Suprapubic skin (tissue), 4 donors: ENCODE data around the gene FSIP1. TPM values are rescaled to one million over a fixed set of nuclear protein-coding genes. Genes with fewer than 3 reads are reported as not detected.

Source experiments
- DNase-seq, 2 donors: peaks; one replicate each; pipeline ENCODE4 v3.0.0-alpha.2; 2019; ENCODE audit warnings: low spot score in 2 of 2
- H3K27ac ChIP-seq: fragments of 200-600 bp; sonication (generic); one replicate; pipeline ENCODE4 v1.5.1; 2019
- H3K27me3 ChIP-seq: fragments of 200-600 bp; sonication (generic); one replicate; pipeline ENCODE4 v1.5.1; 2019
- H3K36me3 ChIP-seq: fragments of 200-600 bp; sonication (generic); one replicate; pipeline ENCODE4 v1.5.1; 2019
- H3K4me1 ChIP-seq: fragments of 200-600 bp; sonication (generic); one replicate; pipeline ENCODE4 v1.5.1; 2019
- H3K4me3 ChIP-seq: fragments of 200-600 bp; sonication (generic); one replicate; pipeline ENCODE4 v1.5.1; 2019; ENCODE audit warnings: mild to moderate bottlenecking
- H3K9me3 ChIP-seq: fragments of 200-600 bp; sonication (generic); one replicate; pipeline ENCODE4 v1.5.1; 2019
- EP300 ChIP-seq: sonication (generic); formaldehyde crosslinking; IDR thresholded peaks from one replicate; pipeline ENCODE4 v1.6.1; 2017; ENCODE audit warnings: antibody characterized with exemption
- POLR2A ChIP-seq, 2 donors: fragments of 450-650 bp; IDR thresholded peaks; one replicate each; pipeline ENCODE4 v1.6.1; 2017; ENCODE audit warnings: antibody characterized with exemption in 2 of 2, mild to moderate bottlenecking in 2 of 2, moderate library complexity in 2 of 2
- POLR2AphosphoS5 ChIP-seq, 3 donors: sonication (generic); formaldehyde crosslinking; IDR thresholded peaks; one replicate each; pipeline ENCODE4 v1.6.1; 2017; ENCODE audit warnings: antibody characterized with exemption in 3 of 3
- WGBS: methylation state at CpG from one replicate; pipeline ENCODE4 v1.1.5; 2018; 5-methylcytosine and 5-hydroxymethylcytosine counted together
- total RNA-seq, 4 donors: library from RNA; depleted of rRNA; stranded (reverse); fragments of >200 nt; gene quantifications; one replicate each; pipeline ENCODE4 v1.1.0, GENCODE V29; 2016
- TF ChIP-seq, protein P1 (sequence below), 2 donors: fragments of 200-600 bp in 1 of 2; fragments of 450-650 bp in 1 of 2; sonication (generic) in 1 of 2; IDR thresholded peaks; one replicate each; pipeline ENCODE4 v1.5.1; 2016 to 2019; ENCODE audit warnings: antibody characterized with exemption in 2 of 2, mild to moderate bottlenecking in 1 of 2, moderate library complexity in 1 of 2

FSIP1 gene
- total RNA-seq, 4 donors from 2014 or later = 0.21 to 0.24 TPM; not detected in 2

DNA sequence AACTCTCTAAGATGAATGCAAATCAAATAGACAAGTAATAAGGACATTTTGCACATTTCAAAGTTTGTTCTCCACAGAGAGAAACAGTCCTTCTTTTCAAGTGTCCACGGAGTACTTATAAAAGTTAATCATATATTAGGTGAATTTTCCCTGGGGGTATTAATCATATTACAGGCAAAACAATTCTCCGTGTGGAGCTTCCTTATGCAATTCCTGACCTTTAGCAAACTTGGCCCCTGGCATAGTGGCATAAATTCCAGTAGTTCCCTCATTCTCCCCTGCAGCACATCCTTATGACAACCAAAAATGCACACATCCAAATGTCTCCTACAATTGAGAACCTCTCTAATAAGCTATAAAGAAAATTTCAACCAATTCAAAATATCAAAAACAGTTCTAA is 34.4 kb downstream of the FSIP1 start:
- Histone ChIP-seq H3K27ac (no peak overlapping the region), H3K9me3 (no peaks in the 10 kb centered on the region), H3K36me3 (no peaks in the 10 kb centered on the region), H3K27me3 (no peaks in the 10 kb centered on the region), H3K4me3 (no peak overlapping the region), H3K4me1 (no peaks in the 10 kb centered on the region)
- no peak for DNase-seq
- WGBS = 16% methylated on average over 2 of the region's 2 CpGs
- TF ChIP-seq, protein P1, sequence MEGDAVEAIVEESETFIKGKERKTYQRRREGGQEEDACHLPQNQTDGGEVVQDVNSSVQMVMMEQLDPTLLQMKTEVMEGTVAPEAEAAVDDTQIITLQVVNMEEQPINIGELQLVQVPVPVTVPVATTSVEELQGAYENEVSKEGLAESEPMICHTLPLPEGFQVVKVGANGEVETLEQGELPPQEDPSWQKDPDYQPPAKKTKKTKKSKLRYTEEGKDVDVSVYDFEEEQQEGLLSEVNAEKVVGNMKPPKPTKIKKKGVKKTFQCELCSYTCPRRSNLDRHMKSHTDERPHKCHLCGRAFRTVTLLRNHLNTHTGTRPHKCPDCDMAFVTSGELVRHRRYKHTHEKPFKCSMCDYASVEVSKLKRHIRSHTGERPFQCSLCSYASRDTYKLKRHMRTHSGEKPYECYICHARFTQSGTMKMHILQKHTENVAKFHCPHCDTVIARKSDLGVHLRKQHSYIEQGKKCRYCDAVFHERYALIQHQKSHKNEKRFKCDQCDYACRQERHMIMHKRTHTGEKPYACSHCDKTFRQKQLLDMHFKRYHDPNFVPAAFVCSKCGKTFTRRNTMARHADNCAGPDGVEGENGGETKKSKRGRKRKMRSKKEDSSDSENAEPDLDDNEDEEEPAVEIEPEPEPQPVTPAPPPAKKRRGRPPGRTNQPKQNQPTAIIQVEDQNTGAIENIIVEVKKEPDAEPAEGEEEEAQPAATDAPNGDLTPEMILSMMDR (IDR thresholded peaks at IDR 0.05) = no peak
- TF ChIP-seq POLR2A (IDR thresholded peaks at IDR 0.05) = no peak
- no peak for TF ChIP-seq EP300
- TF ChIP-seq POLR2AphosphoS5 (IDR thresholded peaks at IDR 0.05) = no peak

DNA sequence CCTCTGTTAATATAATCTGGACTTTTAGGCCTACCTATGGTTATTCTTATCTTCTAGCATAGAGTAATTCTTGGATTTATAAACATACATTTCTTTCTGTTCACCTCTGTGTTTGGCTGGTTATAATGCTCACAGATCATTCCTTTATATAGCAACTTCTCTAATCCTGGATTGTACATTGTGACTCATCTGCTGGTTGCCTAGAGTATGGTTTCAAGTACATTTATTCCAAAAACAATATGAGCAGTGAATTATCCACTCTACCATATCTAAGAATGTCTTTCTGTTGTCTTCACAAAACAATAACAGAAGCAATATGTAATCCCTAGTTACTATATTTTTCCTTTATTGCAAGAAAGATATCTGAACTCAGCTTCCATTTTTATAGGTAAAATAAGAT is 35.3 kb downstream of the FSIP1 start:
- no peaks in the 10 kb centered on the region for H3K9me3 ChIP-seq
- no peak for DNase-seq
- no peaks in the 10 kb centered on the region for H3K4me1 ChIP-seq
- no peaks in the 10 kb centered on the region for H3K27me3 ChIP-seq
- TF ChIP-seq EP300 (no peak), POLR2A (IDR thresholded peaks at IDR 0.05) (no peak), POLR2AphosphoS5 (IDR thresholded peaks at IDR 0.05) (no peak)
- TF ChIP-seq, protein P1 (IDR thresholded peaks at IDR 0.05) = no peak
- no peak overlapping the region for H3K4me3 ChIP-seq
- H3K36me3 ChIP-seq = no peaks in the 10 kb centered on the region
- H3K27ac ChIP-seq = no peak overlapping the region

DNA sequence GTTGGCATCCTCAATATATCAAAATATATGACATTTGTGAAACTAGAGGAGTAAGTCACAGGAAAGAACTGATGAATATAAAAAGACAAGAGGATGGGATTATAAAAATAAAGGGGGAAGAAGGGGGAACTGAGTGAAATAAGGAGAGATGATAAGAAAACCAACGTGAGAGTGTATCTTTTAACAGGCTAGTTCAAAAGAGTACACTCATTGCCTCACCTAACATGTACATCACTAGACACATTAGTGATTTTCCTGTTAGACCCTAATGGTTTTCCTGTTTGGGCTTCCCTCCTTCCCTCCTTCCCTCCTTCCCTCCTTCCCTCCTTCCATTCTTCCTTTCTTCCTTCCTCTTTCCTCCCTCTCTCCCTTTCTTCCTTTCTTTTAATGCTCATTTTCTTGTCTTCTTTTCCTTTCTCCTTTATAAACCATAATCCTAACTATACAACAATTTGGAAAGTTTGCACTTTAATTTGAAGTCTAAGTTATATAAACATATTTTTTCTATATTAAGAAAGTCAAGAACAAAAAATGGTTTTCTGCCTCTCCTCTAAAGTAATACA is 35.8 kb downstream of the FSIP1 start:
- TF ChIP-seq, protein P1 (IDR thresholded peaks at IDR 0.05) = no peak
- Histone ChIP-seq H3K4me1 (no peaks in the 10 kb centered on the region), H3K36me3 (no peaks in the 10 kb centered on the region), H3K27me3 (no peaks in the 10 kb centered on the region), H3K9me3 (no peaks in the 10 kb centered on the region), H3K27ac (no peak overlapping the region), H3K4me3 (no peak overlapping the region)
- 79% methylated on average over 1 of the region's 1 CpG for WGBS
- no peak for DNase-seq

DNA sequence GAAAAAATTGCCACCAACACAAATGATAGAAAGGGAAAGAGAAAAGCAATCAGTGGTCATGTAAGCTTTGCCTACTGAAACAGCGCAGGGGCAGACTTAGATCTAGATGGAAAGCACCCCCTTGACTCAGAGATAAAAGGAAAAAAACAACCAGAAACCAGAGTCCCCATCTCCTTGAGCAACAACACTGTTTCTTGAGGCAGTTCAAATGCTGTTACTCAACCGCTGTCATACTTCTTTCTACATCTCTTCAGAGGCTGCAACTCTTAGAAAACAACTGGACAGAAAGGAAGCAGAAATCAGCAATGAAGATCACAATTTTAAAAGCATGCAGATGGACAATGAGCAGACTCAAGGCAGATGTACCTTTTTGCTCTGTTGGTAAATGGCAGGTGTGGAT is 36.5 kb downstream of the FSIP1 start:
- Histone ChIP-seq H3K4me1 (no peaks in the 10 kb centered on the region), H3K4me3 (no peak overlapping the region), H3K27ac (no peak overlapping the region), H3K27me3 (no peaks in the 10 kb centered on the region), H3K36me3 (no peaks in the 10 kb centered on the region), H3K9me3 (no peaks in the 10 kb centered on the region)
- TF ChIP-seq, protein P1 (IDR thresholded peaks at IDR 0.05) = no peak
- TF ChIP-seq POLR2AphosphoS5 (IDR thresholded peaks at IDR 0.05) (no peak), POLR2A (IDR thresholded peaks at IDR 0.05) (no peak), EP300 (no peak)
- no peak for DNase-seq
- WGBS = 94% methylated on average over 2 of the region's 2 CpGs

GRCh38 chr15:39745415-39745814 is 37.2 kb downstream of the FSIP1 start:
- 67% methylated on average over 2 of the region's 2 CpGs for WGBS
- DNase-seq = no peak
- no peaks in the 10 kb centered on the region for H3K27me3 ChIP-seq
- no peaks in the 10 kb centered on the region for H3K4me1 ChIP-seq
- H3K36me3 ChIP-seq = no peaks in the 10 kb centered on the region
- no peak overlapping the region for H3K4me3 ChIP-seq
- no peaks in the 10 kb centered on the region for H3K9me3 ChIP-seq
- no peak for TF ChIP-seq EP300
- TF ChIP-seq POLR2A (IDR thresholded peaks at IDR 0.05) = no peak
- no peak for TF ChIP-seq POLR2AphosphoS5 (IDR thresholded peaks at IDR 0.05)
- TF ChIP-seq, protein P1 (IDR thresholded peaks at IDR 0.05) = no peak
- no peak overlapping the region for H3K27ac ChIP-seq
